B cell (primary cell): ENCODE measurements around the gene AUTS2.

ENCODE experiments used
- CTCF ChIP-seq: fragments of 200-600 bp; IDR thresholded peaks from one replicate; pipeline ENCODE4 v1.8.0; 2022; ENCODE audit warnings: antibody characterized with exemption, mild to moderate bottlenecking
- EZH2 ChIP-seq: IDR thresholded peaks from 2 replicates; pipeline ENCODE4 v1.6.1; 2012; ENCODE audit warnings: borderline replicate concordance, low read depth, mild to moderate bottlenecking, moderate library complexity, low read length; ENCODE audit not compliant: insufficient read depth, poor library complexity, severe bottlenecking

- TF ChIP-seq CTCF, result no peak
- no peak for TF ChIP-seq EZH2
Measured at GRCh38 chr7:70097645-70098044, 499.4 kb downstream of the AUTS2 start.
